SKM-1 (cell line): Measurements from ENCODE around the gene TBXA2R.

Source experiments
- DNase-seq: peaks from one replicate; lab custom pipeline; 2025; ENCODE audit not compliant: unreplicated experiment; lab: John Stamatoyannopoulos, UW

Gene TBXA2R

DNA sequence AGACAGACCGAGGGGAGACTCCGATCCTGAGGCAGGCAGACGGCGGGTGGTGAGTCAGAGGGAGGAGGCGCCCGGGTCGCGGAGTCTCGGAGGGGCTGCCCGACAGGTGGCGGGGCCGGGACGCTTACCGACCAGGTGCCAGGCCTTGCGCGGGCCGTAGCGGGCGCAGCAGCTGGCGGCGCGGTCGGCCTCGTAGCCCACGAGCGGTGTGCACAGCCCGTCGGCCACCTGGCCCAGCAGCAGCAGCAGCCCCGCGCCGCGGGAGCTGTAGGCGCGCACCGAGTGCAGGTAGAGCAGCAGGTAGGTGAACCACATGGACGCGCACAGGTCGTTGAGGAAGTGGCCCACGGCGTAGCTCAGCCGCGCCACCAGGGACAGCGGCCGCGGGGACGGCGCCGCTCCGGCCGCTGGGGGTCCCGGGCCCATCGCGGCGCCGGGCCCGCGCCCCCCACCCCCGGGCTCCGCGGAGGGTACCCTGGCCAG, 49.7 kb downstream of the TBXA2R start:
- DNase-seq: no peak

DNA sequence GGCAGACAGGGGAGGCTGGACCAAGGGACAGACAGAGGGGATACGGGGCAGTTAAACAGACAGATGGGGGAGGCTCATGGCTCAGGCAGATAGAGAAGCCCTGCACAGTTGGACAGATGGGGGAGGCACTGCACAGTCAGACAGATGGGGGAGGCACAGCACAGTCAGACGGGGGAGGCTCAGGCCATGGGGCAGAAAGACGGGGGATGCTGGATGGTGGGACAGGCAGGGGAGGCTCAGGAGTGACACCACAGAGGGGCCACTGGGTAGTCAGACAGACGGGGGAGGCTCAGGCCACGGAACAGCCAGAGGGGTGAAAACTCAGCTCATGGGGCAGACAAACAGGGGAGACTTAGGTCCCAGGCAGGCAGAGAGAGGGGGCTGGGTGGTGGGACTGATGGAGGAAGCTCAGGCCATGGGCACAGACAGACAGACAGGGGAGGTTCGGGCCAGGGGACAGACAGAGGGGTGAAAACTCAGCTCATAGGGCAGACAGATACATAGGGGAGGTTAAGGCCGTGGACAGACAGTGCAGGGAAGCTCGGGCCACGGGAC, 50.2 kb downstream of the TBXA2R start:
- DNase-seq: no peak

DNA sequence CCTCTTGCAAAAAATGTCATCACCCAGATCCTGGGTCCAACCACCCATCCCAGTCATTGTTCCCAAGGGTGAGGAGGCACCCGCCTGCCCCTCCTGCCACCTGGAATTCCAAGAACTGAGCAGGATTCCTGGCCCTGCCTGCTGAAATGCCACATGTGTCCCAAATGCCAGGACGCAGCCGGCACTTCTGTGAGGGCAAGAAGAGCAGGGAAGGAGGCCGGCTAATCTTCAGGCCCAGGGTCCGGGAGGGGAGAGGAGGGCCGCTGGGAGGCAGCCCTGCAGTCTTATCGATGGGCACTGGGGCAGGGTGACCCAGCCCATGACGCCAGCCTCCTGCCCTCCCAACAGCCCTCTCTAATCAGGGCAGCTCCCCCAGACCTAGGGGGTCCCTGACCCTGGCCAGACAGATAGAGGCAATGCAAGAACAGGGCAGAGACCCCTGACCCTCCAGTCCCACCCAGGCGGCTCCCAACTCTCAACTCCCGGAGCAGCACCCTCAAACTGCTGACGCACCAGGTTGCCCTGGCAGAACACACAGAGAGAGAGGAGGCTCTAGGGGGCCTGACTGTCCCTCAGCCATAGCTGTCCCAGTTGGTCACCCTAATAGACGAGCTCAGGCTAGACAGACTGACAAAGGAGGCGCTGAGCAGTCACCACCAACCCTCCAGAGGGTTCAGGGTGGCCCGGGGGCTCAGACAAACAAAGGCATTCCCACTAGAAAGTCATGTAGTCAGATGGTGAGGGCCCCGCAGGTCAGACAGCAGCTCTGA, 50.8 kb downstream of the TBXA2R start:
- no peak for DNase-seq

DNA sequence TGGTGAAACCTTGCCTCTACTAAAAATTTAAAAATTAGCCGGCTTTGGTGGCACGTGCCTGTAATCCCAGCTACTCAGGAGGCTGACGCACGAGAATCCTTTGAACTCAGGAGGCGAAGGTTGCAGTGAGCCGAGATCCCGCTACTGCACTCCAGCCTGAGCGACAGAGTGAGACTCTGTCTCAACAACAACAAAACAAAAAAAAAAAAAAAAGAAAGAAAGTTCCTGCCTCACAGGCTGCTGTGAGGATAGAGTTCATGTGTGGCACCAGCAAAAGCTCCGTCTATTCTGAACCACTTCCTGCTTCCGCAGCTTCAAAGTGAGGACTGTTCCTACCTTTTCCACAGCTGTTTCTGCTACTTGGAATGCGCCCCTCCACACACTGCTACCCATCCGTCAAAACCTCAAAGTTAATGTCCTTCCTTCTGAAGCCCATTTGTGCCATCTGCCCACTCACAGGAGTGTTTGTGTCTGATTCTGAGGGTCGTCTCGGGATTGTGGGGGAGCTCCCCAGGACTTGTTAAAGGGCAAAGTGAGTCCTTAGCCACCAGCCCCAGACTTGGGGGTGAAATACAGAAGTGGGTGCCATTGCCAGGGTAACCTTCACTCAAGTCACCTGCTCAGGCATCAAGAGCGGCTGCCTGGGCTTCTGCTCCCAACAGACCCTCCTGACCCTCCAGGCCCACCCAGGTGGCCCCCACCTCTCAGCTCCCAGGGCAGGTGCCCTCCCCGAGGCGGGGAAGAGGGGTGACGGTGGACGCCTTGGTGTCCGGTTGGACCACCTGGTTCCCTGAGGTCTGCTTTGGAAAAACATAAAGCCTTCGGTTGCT, 52.2 kb downstream of the TBXA2R start:
- DNase-seq: no peak

DNA sequence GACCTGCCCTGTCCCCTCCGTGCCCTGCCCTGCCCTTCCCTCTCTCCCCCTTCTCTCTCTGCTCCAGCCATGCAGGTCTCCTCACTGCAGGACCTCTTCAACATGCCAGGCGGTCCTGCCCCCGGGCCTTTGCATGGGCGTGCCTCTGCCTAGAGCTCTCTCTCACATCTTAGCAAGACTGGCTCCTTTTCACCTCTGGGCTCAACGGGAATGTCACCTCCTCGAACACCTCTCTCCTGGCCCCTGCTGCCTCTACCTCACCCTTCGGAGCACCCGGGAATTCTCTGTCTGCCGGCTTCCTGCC, 54.9 kb downstream of the TBXA2R start:
- no peak for DNase-seq

DNA sequence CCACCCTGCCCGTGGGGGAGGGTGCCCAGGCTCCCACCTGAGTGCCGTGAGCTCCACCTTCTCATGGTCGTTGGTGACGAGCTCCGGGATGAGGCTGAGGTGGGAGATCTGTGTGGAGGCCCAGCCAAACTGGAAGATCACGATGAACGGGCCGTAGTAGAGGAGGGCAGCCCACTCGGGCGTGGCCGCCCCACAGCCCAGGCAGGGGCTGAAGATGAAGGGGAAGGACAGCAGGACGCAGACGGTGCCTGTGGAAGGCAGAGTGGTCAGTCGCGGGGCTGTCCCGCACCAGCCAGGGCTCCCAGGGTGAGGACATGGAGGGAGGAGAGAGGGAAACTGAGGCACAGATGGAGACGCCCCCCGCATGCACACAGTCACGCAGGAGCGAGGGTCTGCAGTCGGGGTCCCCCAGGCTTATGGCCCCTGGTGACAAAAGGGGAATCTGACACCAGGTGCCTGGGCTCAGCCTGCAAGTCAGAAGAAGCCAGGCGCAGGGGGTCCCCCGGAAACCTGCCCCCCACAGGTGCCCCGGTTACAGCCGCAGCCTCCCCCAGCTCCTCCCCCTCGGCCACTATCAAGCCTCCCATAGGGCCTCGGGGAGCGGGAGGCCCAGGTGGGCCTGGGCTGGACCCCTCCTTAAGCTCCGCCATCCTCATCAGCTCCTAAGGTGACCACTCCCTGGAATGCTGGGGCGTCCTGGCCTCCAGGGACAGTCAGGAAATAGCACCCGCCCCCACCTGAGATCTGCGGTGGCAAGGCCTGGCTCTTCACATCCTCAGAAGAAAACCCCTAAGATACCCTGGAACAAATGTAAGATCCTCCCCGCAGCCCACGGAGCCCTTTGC, 55.5 kb downstream of the TBXA2R start:
- DNase-seq: no peak

DNA sequence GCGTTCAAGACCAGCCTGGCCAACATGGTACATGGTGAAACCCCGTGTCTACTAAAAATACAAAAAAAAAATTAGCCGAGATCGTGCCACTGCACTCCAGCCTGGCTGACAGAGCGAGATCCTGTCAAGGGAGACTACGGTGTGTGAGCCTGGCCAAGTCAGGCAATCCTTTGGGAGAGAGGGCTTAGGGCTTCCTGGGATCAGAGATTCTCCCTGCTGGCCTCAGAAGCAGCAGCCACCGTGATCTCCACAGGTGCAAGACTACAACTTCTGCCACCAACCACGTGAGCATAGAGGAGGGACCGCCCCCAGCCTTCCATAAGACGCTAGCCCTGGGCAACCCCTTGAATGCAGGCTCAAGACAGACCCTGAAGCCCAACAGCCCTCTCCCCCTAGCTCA, 56.9 kb downstream of the TBXA2R start:
- no peak for DNase-seq

DNA sequence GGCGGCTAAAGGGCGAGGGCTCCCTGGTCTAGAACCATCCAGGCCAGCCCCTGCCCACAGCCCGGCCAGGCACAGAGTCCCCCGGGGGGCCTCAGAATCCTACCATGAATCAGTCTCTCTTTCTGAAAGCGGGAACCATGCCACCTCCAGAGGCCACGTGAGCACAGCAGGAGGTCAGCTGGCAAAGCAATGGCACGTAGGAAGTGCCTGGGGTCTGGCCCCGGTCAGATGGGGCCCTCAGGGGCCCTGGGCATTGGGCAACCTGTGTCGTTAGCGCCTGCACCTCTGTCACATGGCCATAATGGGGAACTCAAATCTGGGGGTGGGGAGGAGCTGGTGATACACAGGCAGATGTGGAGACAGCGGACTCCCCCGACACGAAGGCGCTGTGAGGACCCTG, 58.1 kb downstream of the TBXA2R start:
- peak; percentile 81 for DNase-seq

DNA sequence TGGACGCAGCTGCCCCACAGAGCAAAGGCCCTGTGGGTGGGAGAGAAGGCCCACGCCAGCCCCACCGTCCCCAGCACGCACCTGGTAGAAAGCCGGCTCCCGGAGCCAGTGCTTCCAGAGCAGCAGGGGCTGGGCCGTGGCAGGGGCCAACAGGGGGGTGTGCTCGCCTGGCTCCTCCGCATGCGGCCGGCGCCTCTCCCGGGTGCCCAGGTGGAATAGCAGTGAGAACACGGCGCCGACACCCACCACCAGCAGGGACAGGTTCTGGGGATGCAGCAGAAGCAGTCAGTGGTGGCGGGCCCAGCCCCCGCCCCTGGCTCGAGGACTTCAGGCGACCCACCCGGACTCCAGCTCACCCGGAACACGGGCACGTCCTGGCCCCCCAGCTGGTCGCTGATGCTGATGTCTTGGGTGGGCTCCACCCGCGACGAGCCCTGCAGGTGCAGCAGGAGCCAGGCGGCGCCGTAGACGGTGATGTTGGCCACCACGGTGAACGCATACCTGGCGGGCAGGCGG, 58.9 kb downstream of the TBXA2R start:
- DNase-seq: no peak

DNA sequence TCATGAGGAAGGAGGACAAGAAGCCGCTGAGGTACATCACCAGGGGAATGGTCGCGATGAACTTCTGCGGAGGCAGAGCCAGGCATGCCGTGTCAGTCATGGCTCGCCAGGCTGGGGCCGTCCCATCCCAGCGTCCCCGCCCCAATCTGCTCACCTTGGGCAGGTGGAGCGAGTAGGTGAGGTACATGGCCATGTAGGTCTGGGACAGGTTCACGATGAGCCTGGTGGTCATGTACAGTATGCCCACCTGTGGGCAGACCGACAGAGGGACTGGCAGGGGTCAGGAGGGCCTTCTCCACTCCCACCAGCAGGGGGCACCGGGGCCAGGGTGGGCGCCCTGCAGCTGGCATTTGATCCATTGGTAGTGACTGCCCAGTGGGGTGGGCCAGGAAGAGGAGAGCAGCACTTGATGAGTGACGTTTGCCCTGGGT, 59.4 kb downstream of the TBXA2R start:
- no peak for DNase-seq

DNA sequence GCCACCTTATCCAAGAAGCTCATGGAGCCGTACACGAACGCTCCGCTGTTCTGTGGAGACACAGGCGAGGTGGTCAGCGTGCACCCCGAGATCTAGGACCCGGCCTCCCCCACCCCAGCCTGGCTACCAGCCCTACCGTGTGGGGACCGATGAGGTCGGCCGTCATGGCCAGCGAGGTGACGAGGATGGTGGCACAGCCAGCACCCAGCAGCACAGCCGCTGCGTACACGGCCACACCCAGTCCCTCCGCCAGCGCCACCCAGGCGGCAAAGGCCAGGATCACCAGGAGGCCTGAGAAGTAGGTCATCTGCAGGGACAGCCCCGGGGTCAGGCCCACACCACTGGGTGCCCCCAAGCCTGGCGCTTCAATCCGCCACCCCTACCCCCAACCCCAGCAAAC, 60.6 kb downstream of the TBXA2R start:
- no peak for DNase-seq

DNA sequence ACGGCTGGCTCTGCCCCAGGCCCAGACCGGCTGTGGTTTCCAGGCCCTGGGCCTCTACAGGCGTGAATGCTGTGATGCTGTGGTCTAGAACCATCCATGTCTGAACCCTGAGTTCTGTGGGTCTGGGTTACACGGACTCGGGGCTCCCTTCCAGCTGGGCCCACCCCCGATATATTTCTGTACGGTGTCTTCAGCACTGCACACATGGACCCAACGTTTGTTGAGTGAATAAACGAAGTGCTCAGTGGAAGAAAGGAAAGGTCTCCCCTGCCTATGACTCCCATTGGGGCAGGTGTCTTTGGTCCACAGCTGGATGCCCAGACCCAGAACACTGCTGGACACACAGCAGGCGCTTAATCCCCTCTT, 61.0 kb downstream of the TBXA2R start:
- DNase-seq: no peak

DNA sequence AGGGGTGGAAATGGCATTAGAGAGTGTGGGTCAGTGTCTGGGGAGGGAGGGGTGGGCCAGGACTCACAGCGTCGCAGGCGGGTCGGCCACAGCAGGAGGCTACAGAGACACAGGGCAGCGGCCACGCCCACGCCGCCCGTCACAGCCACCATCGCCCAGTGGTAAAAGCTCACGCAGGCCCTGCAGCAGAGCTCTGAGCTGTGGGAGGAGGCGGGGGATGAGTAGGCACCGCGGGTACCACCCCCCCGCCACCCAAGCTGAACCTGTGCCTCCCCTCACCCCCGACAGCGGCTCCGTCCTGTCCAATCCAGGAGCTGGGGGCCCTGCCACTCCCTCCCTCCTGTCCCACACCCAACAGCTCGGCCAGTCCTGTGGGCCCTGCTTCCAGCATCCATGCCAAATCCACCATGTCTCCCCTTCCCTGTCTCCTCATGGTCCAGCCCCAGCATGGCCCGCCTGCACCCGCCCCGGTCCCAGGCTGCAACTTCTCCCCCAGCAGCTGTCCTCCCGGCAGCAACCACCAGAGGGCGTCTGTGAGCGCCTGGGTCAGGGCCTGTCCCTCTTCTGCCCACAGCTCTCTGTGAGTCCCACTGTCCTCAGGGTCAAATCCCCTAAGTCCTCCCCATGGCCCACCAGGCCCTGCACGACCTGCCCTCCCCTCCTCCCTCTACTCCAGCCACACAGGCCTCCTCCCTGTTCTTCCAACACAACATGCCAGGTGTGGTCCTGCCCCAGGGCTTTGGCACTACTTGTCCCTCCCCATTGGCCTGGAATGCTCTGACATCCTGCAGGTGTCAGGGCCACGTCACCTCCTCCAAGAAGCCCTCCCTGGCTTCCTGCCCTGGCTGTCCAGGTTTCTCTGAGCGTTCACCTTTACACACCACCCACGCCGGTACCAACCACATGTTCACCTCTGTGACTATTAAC, 61.7 kb downstream of the TBXA2R start:
- DNase-seq: peak; percentile 45
